Neural cell (in vitro differentiated cells): ENCODE measurements around the gene FAN1. TPM values are rescaled to one million over a fixed set of nuclear protein-coding genes. Genes with fewer than 3 reads are reported as not detected.

Experiments used
- H2AFZ ChIP-seq: fragments of 200-600, 300-800 bp; sonication (generic), shearing (Covaris generic); 2 replicates; pipeline ENCODE4 v1.6.0; 2014; ENCODE audit warnings: low read depth, mild to moderate bottlenecking, antibody characterized with exemption, low read length, moderate library complexity
- H3F3A ChIP-seq: fragments of 200-600 bp; shearing (Covaris generic); 2 replicates; pipeline ENCODE4 v1.6.1; 2016; ENCODE audit warnings: mild to moderate bottlenecking, moderate library complexity, mixed read lengths, antibody characterized with exemption, low read length; ENCODE audit not compliant: insufficient read depth, poor library complexity, severe bottlenecking
- H3K27ac ChIP-seq: fragments of 200-600, 300-800 bp; sonication (generic), shearing (Covaris generic); 2 replicates; pipeline ENCODE4 v1.5.1; 2014; ENCODE audit warnings: mild to moderate bottlenecking, low read length, moderate library complexity
- H3K27me3 ChIP-seq: fragments of 300-800, 200-600 bp; sonication (generic), shearing (Covaris generic); 2 replicates; pipeline ENCODE4 v1.6.0; 2014; ENCODE audit warnings: mild to moderate bottlenecking, low read depth, low read length, moderate library complexity; ENCODE audit not compliant: insufficient read depth
- H3K36me3 ChIP-seq: fragments of 300-800, 200-600 bp; sonication (generic), shearing (Covaris generic); 2 replicates; pipeline ENCODE4 v1.5.1; 2014; ENCODE audit warnings: mild to moderate bottlenecking, antibody characterized with exemption, low read length, moderate library complexity; ENCODE audit not compliant: insufficient read depth
- H3K4me2 ChIP-seq: fragments of 300-800, 200-600 bp; sonication (generic), shearing (Covaris generic); 2 replicates; pipeline ENCODE4 v1.6.0; 2014; ENCODE audit warnings: mild to moderate bottlenecking, low read length
- H3K4me3 ChIP-seq: fragments of 300-800, 200-600 bp; sonication (generic), shearing (Covaris generic); 2 replicates; pipeline ENCODE4 v1.5.1; 2014; ENCODE audit warnings: mild to moderate bottlenecking, low read length, moderate library complexity
- H3K79me2 ChIP-seq: fragments of 200-600 bp; shearing (Covaris generic); replicated peaks from 2 replicates; pipeline ENCODE4 v1.6.0; 2014; ENCODE audit warnings: mild to moderate bottlenecking, low read length, moderate library complexity; ENCODE audit not compliant: insufficient read depth
- H3K9ac ChIP-seq: fragments of 300-800, 200-600 bp; sonication (generic), shearing (Covaris generic); 2 replicates; pipeline ENCODE4 v1.6.1; 2016; ENCODE audit warnings: mild to moderate bottlenecking, low read length, mixed read lengths
- H3K9me2 ChIP-seq: fragments of 200-600 bp; shearing (Covaris generic); 2 replicates; pipeline ENCODE4 v1.6.1; 2016; ENCODE audit warnings: mild to moderate bottlenecking, low read length, mixed read lengths; ENCODE audit not compliant: insufficient read depth
- H3K9me3 ChIP-seq: fragments of 200-600, 300-800 bp; sonication (generic), shearing (Covaris generic); 2 replicates; pipeline ENCODE4 v1.6.1; 2016; ENCODE audit warnings: mild to moderate bottlenecking, mixed run types, low read length, moderate library complexity, mixed read lengths
- H4K20me1 ChIP-seq: fragments of 200-600 bp; shearing (Covaris generic); 2 replicates; pipeline ENCODE4 v1.6.1; 2016; ENCODE audit warnings: mild to moderate bottlenecking, mixed run types; ENCODE audit not compliant: insufficient read depth
- EP300 ChIP-seq: fragments of 450-650 bp; conservative IDR thresholded peaks from 2 replicates; pipeline ENCODE4 v1.6.1; 2014; ENCODE audit warnings: antibody characterized with exemption, mild to moderate bottlenecking, moderate library complexity; ENCODE audit not compliant: poor library complexity, severe bottlenecking
- EZH2 ChIP-seq: fragments of 200-600, 300-800 bp; shearing (Covaris generic), sonication (generic); IDR thresholded peaks from 2 replicates; pipeline ENCODE4 v1.6.1; 2014; ENCODE audit warnings: antibody characterized with exemption, low read length, borderline replicate concordance, mild to moderate bottlenecking; ENCODE audit not compliant: insufficient read depth, poor library complexity, severe bottlenecking
- MXI1 ChIP-seq: fragments of 450-650 bp; conservative IDR thresholded peaks from 2 replicates; pipeline ENCODE4 v1.6.1; 2014; ENCODE audit warnings: antibody characterized with exemption, mild to moderate bottlenecking; ENCODE audit not compliant: poor library complexity, severe bottlenecking
- POLR2AphosphoS5 ChIP-seq: IDR thresholded peaks from 2 replicates; pipeline ENCODE4 v1.6.1; 2012
- RAD21 ChIP-seq: fragments of 450-650 bp; conservative IDR thresholded peaks from 2 replicates; pipeline ENCODE4 v1.6.1; 2014; ENCODE audit warnings: antibody characterized with exemption, mild to moderate bottlenecking, moderate library complexity
- SMC3 ChIP-seq: fragments of 450-650 bp; conservative IDR thresholded peaks from 2 replicates; pipeline ENCODE4 v1.6.1; 2014; ENCODE audit warnings: antibody characterized with exemption, mild to moderate bottlenecking, moderate library complexity; ENCODE audit not compliant: poor library complexity
- TAF1 ChIP-seq: IDR thresholded peaks from 2 replicates; pipeline ENCODE4 v1.6.1; 2012; ENCODE audit warnings: low read depth
- polyA plus RNA-seq: library from polyadenylated mRNA; depleted of rRNA; stranded (reverse); fragments of >200 nt; gene quantifications from 2 replicates; pipeline ENCODE4 v1.2.3, GENCODE V29; 2014
- TF ChIP-seq, protein P1 (sequence below): IDR thresholded peaks from 2 replicates; pipeline ENCODE4 v1.6.1; 2012; ENCODE audit warnings: borderline replicate concordance
- TF ChIP-seq, protein P2 (sequence below): fragments of 450-650 bp; IDR thresholded peaks from 2 replicates; pipeline ENCODE4 v1.5.1; 2014; ENCODE audit warnings: antibody characterized with exemption, mild to moderate bottlenecking, moderate library complexity; ENCODE audit not compliant: poor library complexity, severe bottlenecking

The FAN1 gene
- polyA plus RNA-seq, 1 donor from 2014 or later: 38.5 TPM

DNA sequence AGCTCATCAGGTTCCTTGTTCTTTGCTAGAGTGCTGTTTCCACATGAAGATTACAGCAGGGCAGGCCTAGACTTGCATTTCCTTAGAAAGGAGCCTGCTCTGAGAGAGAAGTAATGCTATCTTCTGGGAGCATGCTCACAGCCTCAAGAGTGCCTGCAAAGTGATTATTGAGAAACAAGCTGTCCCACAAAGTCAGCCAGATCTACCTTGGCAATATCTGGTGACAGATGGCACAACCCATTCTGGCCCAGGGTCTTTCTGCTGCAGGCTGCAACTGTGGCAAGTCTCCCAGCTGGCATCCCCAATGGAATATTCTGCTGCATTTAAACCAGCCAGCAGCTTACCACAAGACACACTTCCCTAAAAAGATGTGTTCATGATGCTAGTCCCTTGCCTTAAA lies 58.4 kb downstream of the FAN1 start:
- Histone ChIP-seq H3K27me3 (no peaks in the 10 kb centered on the region), H3K4me3 (no peak overlapping the region), H3K9ac (no peak overlapping the region), H3K36me3 (no peaks in the 10 kb centered on the region), H3F3A (no peaks in the 10 kb centered on the region), H4K20me1 (no peaks in the 10 kb centered on the region), H3K9me2 (no peaks in the 10 kb centered on the region), H3K4me2 (no peak overlapping the region), H3K27ac (no peak overlapping the region), H2AFZ (no peak overlapping the region), H3K9me3 (no peaks in the 10 kb centered on the region), H3K79me2 (no peaks in the 10 kb centered on the region)
- no peak for TF ChIP-seq POLR2AphosphoS5
- TF ChIP-seq MXI1: no peak
- TF ChIP-seq, protein P1, sequence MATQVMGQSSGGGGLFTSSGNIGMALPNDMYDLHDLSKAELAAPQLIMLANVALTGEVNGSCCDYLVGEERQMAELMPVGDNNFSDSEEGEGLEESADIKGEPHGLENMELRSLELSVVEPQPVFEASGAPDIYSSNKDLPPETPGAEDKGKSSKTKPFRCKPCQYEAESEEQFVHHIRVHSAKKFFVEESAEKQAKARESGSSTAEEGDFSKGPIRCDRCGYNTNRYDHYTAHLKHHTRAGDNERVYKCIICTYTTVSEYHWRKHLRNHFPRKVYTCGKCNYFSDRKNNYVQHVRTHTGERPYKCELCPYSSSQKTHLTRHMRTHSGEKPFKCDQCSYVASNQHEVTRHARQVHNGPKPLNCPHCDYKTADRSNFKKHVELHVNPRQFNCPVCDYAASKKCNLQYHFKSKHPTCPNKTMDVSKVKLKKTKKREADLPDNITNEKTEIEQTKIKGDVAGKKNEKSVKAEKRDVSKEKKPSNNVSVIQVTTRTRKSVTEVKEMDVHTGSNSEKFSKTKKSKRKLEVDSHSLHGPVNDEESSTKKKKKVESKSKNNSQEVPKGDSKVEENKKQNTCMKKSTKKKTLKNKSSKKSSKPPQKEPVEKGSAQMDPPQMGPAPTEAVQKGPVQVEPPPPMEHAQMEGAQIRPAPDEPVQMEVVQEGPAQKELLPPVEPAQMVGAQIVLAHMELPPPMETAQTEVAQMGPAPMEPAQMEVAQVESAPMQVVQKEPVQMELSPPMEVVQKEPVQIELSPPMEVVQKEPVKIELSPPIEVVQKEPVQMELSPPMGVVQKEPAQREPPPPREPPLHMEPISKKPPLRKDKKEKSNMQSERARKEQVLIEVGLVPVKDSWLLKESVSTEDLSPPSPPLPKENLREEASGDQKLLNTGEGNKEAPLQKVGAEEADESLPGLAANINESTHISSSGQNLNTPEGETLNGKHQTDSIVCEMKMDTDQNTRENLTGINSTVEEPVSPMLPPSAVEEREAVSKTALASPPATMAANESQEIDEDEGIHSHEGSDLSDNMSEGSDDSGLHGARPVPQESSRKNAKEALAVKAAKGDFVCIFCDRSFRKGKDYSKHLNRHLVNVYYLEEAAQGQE: no peak
- TF ChIP-seq EZH2: no peak
- no peak for TF ChIP-seq SMC3
- TF ChIP-seq, protein P2, sequence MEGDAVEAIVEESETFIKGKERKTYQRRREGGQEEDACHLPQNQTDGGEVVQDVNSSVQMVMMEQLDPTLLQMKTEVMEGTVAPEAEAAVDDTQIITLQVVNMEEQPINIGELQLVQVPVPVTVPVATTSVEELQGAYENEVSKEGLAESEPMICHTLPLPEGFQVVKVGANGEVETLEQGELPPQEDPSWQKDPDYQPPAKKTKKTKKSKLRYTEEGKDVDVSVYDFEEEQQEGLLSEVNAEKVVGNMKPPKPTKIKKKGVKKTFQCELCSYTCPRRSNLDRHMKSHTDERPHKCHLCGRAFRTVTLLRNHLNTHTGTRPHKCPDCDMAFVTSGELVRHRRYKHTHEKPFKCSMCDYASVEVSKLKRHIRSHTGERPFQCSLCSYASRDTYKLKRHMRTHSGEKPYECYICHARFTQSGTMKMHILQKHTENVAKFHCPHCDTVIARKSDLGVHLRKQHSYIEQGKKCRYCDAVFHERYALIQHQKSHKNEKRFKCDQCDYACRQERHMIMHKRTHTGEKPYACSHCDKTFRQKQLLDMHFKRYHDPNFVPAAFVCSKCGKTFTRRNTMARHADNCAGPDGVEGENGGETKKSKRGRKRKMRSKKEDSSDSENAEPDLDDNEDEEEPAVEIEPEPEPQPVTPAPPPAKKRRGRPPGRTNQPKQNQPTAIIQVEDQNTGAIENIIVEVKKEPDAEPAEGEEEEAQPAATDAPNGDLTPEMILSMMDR: no peak
- TF ChIP-seq EP300: no peak
- no peak for TF ChIP-seq RAD21
- TF ChIP-seq TAF1: no peak

DNA sequence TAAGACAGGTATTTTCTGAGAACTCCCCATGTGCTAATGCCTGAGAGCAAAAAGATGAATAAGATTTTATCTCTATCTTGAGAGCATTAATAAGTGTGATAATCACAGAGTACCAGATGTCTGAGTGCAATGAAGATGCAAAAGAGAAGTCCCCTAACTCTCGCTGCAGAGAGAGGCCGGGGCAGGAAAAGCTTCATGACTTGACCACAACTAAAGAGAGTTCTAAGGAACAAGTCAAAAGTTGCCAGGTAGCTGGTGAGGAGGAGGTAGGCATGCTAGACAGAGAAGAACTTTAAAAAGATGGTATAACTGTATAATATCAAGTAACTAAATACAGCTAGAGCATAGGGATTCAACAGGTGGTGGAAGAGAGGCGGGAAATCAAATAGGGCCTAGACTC lies 58.9 kb downstream of the FAN1 start:
- Histone ChIP-seq H3K4me2 (no peak overlapping the region), H2AFZ (no peak overlapping the region), H3K79me2 (no peaks in the 10 kb centered on the region), H3K27me3 (no peaks in the 10 kb centered on the region), H3K4me3 (no peak overlapping the region), H3K9ac (no peak overlapping the region), H4K20me1 (no peaks in the 10 kb centered on the region), H3K9me3 (no peaks in the 10 kb centered on the region), H3K27ac (no peak overlapping the region), H3K9me2 (no peaks in the 10 kb centered on the region), H3F3A (no peaks in the 10 kb centered on the region), H3K36me3 (no peaks in the 10 kb centered on the region)
- TF ChIP-seq EP300: no peak
- TF ChIP-seq TAF1: no peak
- TF ChIP-seq SMC3: no peak
- no peak for TF ChIP-seq EZH2
- TF ChIP-seq, protein P1: no peak
- TF ChIP-seq, protein P2: no peak
- TF ChIP-seq MXI1: no peak
